Measurements from ENCODE around the gene OSR1.
A peak's percentile ranks its signal among the peaks of the same experiment; 100 is the strongest.

DNA sequence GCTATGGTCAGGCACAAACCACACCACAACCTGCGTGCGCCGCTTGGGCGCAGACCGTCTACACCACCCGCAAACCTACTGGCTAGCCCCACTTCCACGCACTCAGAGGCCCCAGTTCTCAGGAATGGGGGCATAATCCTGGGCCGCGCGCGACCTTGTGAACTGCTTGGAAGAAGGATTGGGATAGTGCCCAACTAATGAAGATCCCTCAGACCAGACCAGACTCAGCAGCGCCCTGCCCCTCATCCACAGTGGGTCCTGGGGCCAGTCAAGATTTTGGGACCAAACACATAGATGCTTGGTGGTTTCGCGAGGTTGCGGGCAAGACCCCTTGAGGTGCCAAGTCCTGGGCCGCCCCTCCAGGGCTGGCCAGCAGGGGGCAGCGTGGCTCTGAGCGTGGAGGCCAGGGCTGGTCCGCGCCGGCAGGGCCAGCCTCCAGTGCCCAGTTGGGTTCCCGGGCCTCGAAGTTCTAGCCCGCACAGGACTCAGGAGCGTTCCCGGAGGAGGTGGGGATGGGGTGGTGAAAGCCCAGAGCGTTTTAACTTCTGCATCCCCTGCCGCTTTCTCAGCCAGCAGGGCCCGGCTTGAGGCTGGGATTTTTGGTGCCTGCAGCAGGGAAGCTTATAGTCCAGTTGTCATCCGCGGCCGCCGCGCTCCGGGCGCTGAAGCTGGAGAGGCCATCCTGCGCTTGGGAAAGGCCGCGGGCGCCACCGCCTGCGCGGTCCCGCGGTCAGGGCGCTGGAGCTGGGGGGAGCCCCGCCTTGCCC lies 8.3 kb downstream of the OSR1 start:
- TF ChIP-seq CTCF (IDR thresholded peaks at IDR 0.05) (peak; percentile 95), ZFX (IDR thresholded peaks at IDR 0.05; ENCODE audit: borderline replicate concordance) (no peak)

Measured in 22Rv1 (cell line).